Nucleus accumbens (tissue), 56 donors: Measurements from ENCODE around the gene OSBPL7.

Experiments used
- DNase-seq, 56 donors: peaks; one replicate each; lab custom pipeline; 2025; lab: John Stamatoyannopoulos, UW

The OSBPL7 gene

GRCh38 chr17:47847341-47848197 lies 26.0 kb upstream of the OSBPL7 start:
- DNase-seq: no peak

GRCh38 chr17:47846716-47847340 lies 25.2 kb upstream of the OSBPL7 start:
- no peak for DNase-seq

- DNase-seq: no peak
Measured at GRCh38 chr17:47845716-47846075, 24.1 kb upstream of the OSBPL7 start.

GRCh38 chr17:47844814-47845715 lies 23.5 kb upstream of the OSBPL7 start:
- DNase-seq: no peak

- no peak for DNase-seq
Measured at GRCh38 chr17:47844227-47844626, 22.6 kb upstream of the OSBPL7 start.

GRCh38 chr17:47843391-47843730 lies 21.8 kb upstream of the OSBPL7 start:
- DNase-seq: no peak

GRCh38 chr17:47841488-47842291 lies 20.1 kb upstream of the OSBPL7 start:
- no peak for DNase-seq

GRCh38 chr17:47840742-47841487 lies 19.3 kb upstream of the OSBPL7 start, which contains the start of gene SCRN2:
Gene SCRN2, minus strand, starts transcription at chr17:47841273. Its CDS starts 430 bp downstream, at chr17:47840843.
- peak in 55 of 56 donors; percentile 23 to 90 (median 77) for DNase-seq

GRCh38 chr17:47840001-47840741 lies 18.6 kb upstream of the OSBPL7 start:
- peak in 2 of 56 donors; percentile 12 to 38 for DNase-seq

GRCh38 chr17:47839071-47839470 lies 17.5 kb upstream of the OSBPL7 start:
- no peak for DNase-seq

- no peak for DNase-seq
Measured at GRCh38 chr17:47838636-47839035, 17.0 kb upstream of the OSBPL7 start.

- no peak for DNase-seq
Measured at GRCh38 chr17:47837401-47838039, 15.9 kb upstream of the OSBPL7 start.

GRCh38 chr17:47836601-47837000 lies 15.0 kb upstream of the OSBPL7 start:
- DNase-seq: no peak

GRCh38 chr17:47834756-47835155 lies 13.2 kb upstream of the OSBPL7 start:
- no peak for DNase-seq

GRCh38 chr17:47831934-47832327 lies 10.3 kb upstream of the OSBPL7 start:
- DNase-seq: peak in 11 of 56 donors; percentile 3 to 51 (median 36)

GRCh38 chr17:47831003-47831933 lies 9.7 kb upstream of the OSBPL7 start, which contains the start of the genes LRRC46 and MRPL10:
Gene LRRC46, plus strand, starts transcription at chr17:47831670. Its CDS starts 320 bp downstream, at chr17:47831990.
Gene MRPL10, minus strand, starts transcription at chr17:47831541. Its CDS starts 30 bp downstream, at chr17:47831511.
- peak in 55 of 56 donors; percentile 62 to 94 (median 88) for DNase-seq
